K562 (cell line): ENCODE results near the gene SDK1. TPM values are rescaled to one million over a fixed set of nuclear protein-coding genes. Genes with fewer than 3 reads are reported as not detected.
"Not testable (repeated sequence)": the region's sequence is repeated elsewhere in the genome, so short reads cannot be mapped to it uniquely, and the experiment has no call there.

Experiments
- ATAC-seq: fragments of 200-7000 bp; cut with Tn5 transposase; 3 replicates; pipeline ENCODE4 v1.9.1; 2020; ENCODE audit warnings: moderate library complexity
- BruUV-seq: library from RNA; stranded (reverse); fragments of 400-500 nt; replicated peaks from 2 replicates; lab custom pipeline; 2021; lab: Mats Ljungman, UMichigan
- CTCF ChIA-PET: fragments of 300-600 bp; formaldehyde crosslinking; extraction: SDS; loops from one replicate; lab custom pipeline; 2021; ENCODE audit warnings: low intra/inter-chr PET ratio; lab: Yijun Ruan, JAX
- POLR2A ChIA-PET: fragments of 300-600, 350-650 bp; sonication (Branson Sonifier 250); formaldehyde crosslinking; extraction: SDS; loops from one replicate; lab custom pipeline; 2021; ENCODE audit warnings: antibody characterized with exemption, inconsistent platforms; lab: Yijun Ruan, JAX
- DNase-seq, 4 experiments: peaks; one replicate each; pipeline versions ENCODE4 v3.0.0 to v3.0.0-alpha.2; 2011 to 2018; ENCODE audit warnings: low spot score in 3 of 4, mixed read lengths in 3 of 4; ENCODE audit errors: extremely low read depth in 1 of 4
- FAIRE-seq: peaks from 2 replicates; lab custom pipeline; 2011; peaks lifted over from hg19 to GRCh38; lab: Jason Lieb, UNC
- H2AFZ ChIP-seq: 2 replicates; pipeline ENCODE4 v1.6.0; 2011; ENCODE audit warnings: low read depth, low read length, control low read depth, inconsistent platforms
- H3K27ac ChIP-seq: fragments of 200-600 bp; 3 replicates; pipeline ENCODE4 v1.8.0; 2011; ENCODE audit warnings: low read depth, mild to moderate bottlenecking, control low read depth, inconsistent platforms, low read length, moderate library complexity, mixed read lengths; ENCODE audit errors: extremely low read depth
- H3K27me3 ChIP-seq, 2 experiments: fragments of 300-600 bp in 1 of 2; 2 replicates in 1 of 2; 3 replicates in 1 of 2; pipeline versions ENCODE4 v1.6.0 to v1.8.0; 2011; ENCODE audit warnings: inconsistent platforms in 2 of 2, low read length in 2 of 2, mild to moderate bottlenecking in 1 of 2, mixed read lengths in 1 of 2, moderate library complexity in 1 of 2; ENCODE audit not compliant: control insufficient read depth in 2 of 2, insufficient read depth in 2 of 2
- H3K36me3 ChIP-seq: fragments of 300-600 bp; 3 replicates; pipeline ENCODE4 v1.8.0; 2011; ENCODE audit warnings: mild to moderate bottlenecking, low read length, inconsistent platforms; ENCODE audit not compliant: control insufficient read depth, insufficient read depth
- H3K4me1 ChIP-seq, 2 experiments: fragments of 200-600 bp in 1 of 2; replicated peaks in 1 of 2; 2 replicates in 1 of 2; 3 replicates in 1 of 2; pipeline versions ENCODE4 v1.5.1 to v1.8.0; 2011; ENCODE audit warnings: inconsistent platforms in 2 of 2, low read length in 2 of 2, mild to moderate bottlenecking in 1 of 2, mixed read lengths in 1 of 2, moderate library complexity in 1 of 2; ENCODE audit not compliant: control insufficient read depth in 2 of 2, insufficient read depth in 2 of 2
- H3K4me2 ChIP-seq: 2 replicates; pipeline ENCODE4 v1.6.1; 2011; ENCODE audit warnings: low read length, control low read depth, inconsistent platforms, mixed read lengths; ENCODE audit not compliant: insufficient read depth
- H3K4me3 ChIP-seq: fragments of 200-600 bp; sonication (generic), shearing (Covaris generic); 2 replicates; pipeline ENCODE4 v1.5.1; 2016; ENCODE audit warnings: control low read depth, inconsistent platforms
- H3K79me2 ChIP-seq: fragments of 200-600 bp; 3 replicates; pipeline ENCODE4 v1.8.0; 2011; ENCODE audit warnings: low read length, inconsistent platforms; ENCODE audit not compliant: control insufficient read depth, insufficient read depth
- H3K9ac ChIP-seq, 2 experiments: 2 replicates each; pipeline versions ENCODE4 v1.6.0 to v1.6.1; 2011; ENCODE audit warnings: low read depth in 2 of 2, low read length in 2 of 2, control low read depth in 1 of 2, inconsistent platforms in 1 of 2, mild to moderate bottlenecking in 1 of 2, mixed read lengths in 1 of 2; ENCODE audit not compliant: insufficient read depth in 1 of 2
- H3K9me1 ChIP-seq: one replicate; pipeline ENCODE4 v1.6.0; 2011; ENCODE audit warnings: inconsistent platforms, mild to moderate bottlenecking, low read length, moderate library complexity; ENCODE audit not compliant: control insufficient read depth, insufficient read depth
- H3K9me3 ChIP-seq: replicated peaks from 2 replicates; pipeline ENCODE4 v1.5.1; 2011; ENCODE audit warnings: low read depth, low read length, inconsistent platforms; ENCODE audit not compliant: control insufficient read depth, insufficient read depth
- H4K20me1 ChIP-seq: replicated peaks from 2 replicates; pipeline ENCODE4 v1.6.1; 2011; ENCODE audit warnings: low read length, inconsistent platforms, mixed read lengths; ENCODE audit not compliant: control insufficient read depth, insufficient read depth
- BCLAF1 ChIP-seq, 2 experiments: fragments of 450-650 bp in 1 of 2; IDR thresholded peaks; 2 replicates each; pipeline ENCODE4 v1.6.1; 2011 to 2017; ENCODE audit warnings: low read depth in 2 of 2, antibody characterized with exemption in 1 of 2, borderline replicate concordance in 1 of 2, low read length in 1 of 2, mild to moderate bottlenecking in 1 of 2, mixed read lengths in 1 of 2; ENCODE audit not compliant: control insufficient read depth in 1 of 2
- MAZ ChIP-seq, 2 experiments: fragments of 450-650 bp in 1 of 2; sonication (generic) in 1 of 2; formaldehyde crosslinking; IDR thresholded peaks in 1 of 2; conservative IDR thresholded peaks in 1 of 2; 2 replicates each; pipeline versions ENCODE4 v1.4.0 to v1.5.0; 2020; ENCODE audit warnings: mild to moderate bottlenecking in 1 of 2, missing genetic modification reagents in 1 of 2
- MTF1 ChIP-seq: fragments of 250-450 bp; sonication (Bioruptor Pico); IDR thresholded peaks from 2 replicates; pipeline ENCODE4 v1.9.0; 2021; ENCODE audit warnings: moderate library complexity, mild to moderate bottlenecking, inconsistent platforms, borderline replicate concordance
- ZKSCAN3 ChIP-seq: fragments of 250-450 bp; sonication (Bioruptor Pico); IDR thresholded peaks from 2 replicates; pipeline ENCODE4 v1.4.0; 2020
- whole genome bisulfite sequencing: fragments of 100-300 bp; shearing (Covaris generic); methylation state at CpG from one replicate; pipeline ENCODE4 v1.1.6; 2016; ENCODE audit warnings: low coverage, mixed read lengths; ENCODE audit not compliant: insufficient coverage; ENCODE audit errors: missing lambda C conversion rate; 5-methylcytosine and 5-hydroxymethylcytosine counted together
- in situ Hi-C: fragments of 300-500 bp; cut with MboI; formaldehyde crosslinking; loops from 4 replicates; pipeline ENCODE4 v1.15.0; 2018; ENCODE audit warnings: inconsistent platforms, mixed read lengths
- intact Hi-C: fragments of 100-400 bp; cut with micrococcal nuclease; formaldehyde crosslinking; loops from 2 replicates; pipeline ENCODE4 v1.14.2; 2022
- polyA plus RNA-seq, 8 experiments: library from polyadenylated mRNA; depleted of rRNA in 4 of 8; stranded (reverse) in 5 of 8; unstranded in 3 of 8; fragments of >200 nt; fragmentation: Nextera tagmentation in 2 of 8; fragmentation: Illumina TruSeq in 1 of 8; extraction: Ambion mirVana in 2 of 8; extraction: Trizol in 1 of 8; gene quantifications; 2 replicates each; pipeline versions ENCODE4 v1.2.1 to v1.2.3, GENCODE V29; 2011 to 2014; ENCODE audit warnings: inconsistent platforms in 1 of 8, missing spikeins in 1 of 8
- total RNA-seq, 7 experiments: library from RNA; depleted of rRNA in 6 of 7; stranded (reverse); fragments of >200 nt in 6 of 7; fragmentation: Illumina TruSeq in 2 of 7; extraction: Trizol in 2 of 7; gene quantifications; 2 replicates each; pipeline versions ENCODE4 v1.2.1 to v1.2.3, GENCODE V29; 2011 to 2021; ENCODE audit warnings: low replicate concordance in 1 of 7

The SDK1 gene
- total and polyA plus RNA-seq, 9 of the 15 experiments (the other 6 are each of a cell fraction or from before 2014, with no cell fraction given): 0.16 TPM; not detected in 8

- no peaks in the 10 kb centered on the region for H3K79me2 ChIP-seq
- H3K9me1 ChIP-seq: no peaks in the 10 kb centered on the region
- no TSS peak for BruUV-seq
- H3K4me1 ChIP-seq: no peaks in the 10 kb centered on the region
- no peaks in the 10 kb centered on the region for H3K27me3 ChIP-seq
- no peak overlapping the region for H3K9ac ChIP-seq
- 0% methylated on average over 1 of the region's 1 CpG for WGBS
- no peak overlapping the region for H3K4me3 ChIP-seq
- H4K20me1 ChIP-seq: no peaks in the 10 kb centered on the region
- no peaks in the 10 kb centered on the region for H3K36me3 ChIP-seq
- ATAC-seq: no peak
- in situ Hi-C loops: no loop called here
- intact Hi-C loops: no loop called here
- POLR2A ChIA-PET: no interaction called here
- FAIRE-seq: no peak
- CTCF ChIA-PET: no interaction called here
- DNase-seq: no peak
- TF ChIP-seq MAZ (CRISPR knock-in tag; conservative IDR thresholded peaks at IDR 0.05 in 1 of 2, IDR thresholded peaks at IDR 0.05 in 1 of 2): no peak
- TF ChIP-seq MTF1: no peak
- TF ChIP-seq ZKSCAN3 (CRISPR knock-in tag): no peak
- no peak for TF ChIP-seq BCLAF1 (IDR thresholded peaks at IDR 0.05; ENCODE audit: borderline replicate concordance in 1 of 2, control insufficient read depth in 1 of 2, low read depth in 2 of 2, low read length in 1 of 2)
- no peak overlapping the region for H3K27ac ChIP-seq
- H2AFZ ChIP-seq: no peak overlapping the region
- H3K4me2 ChIP-seq: no peak overlapping the region
- no peaks in the 10 kb centered on the region for H3K9me3 ChIP-seq
These were observed 404.2 kb downstream of the SDK1 start for GRCh38 chr7:3705258-3705657.

- FAIRE-seq, H2AFZ ChIP-seq, BruUV-seq, H3K79me2 ChIP-seq, H3K27me3 ChIP-seq, POLR2A ChIA-PET, H3K4me1 ChIP-seq, DNase-seq, H4K20me1 ChIP-seq, H3K27ac ChIP-seq, H3K9ac ChIP-seq, ATAC-seq, intact Hi-C loops, H3K4me2 ChIP-seq, CTCF ChIA-PET, H3K4me3 ChIP-seq, H3K9me1 ChIP-seq, H3K9me3 ChIP-seq, H3K36me3 ChIP-seq, in situ Hi-C loops: not testable (repeated sequence)
- WGBS: 0% methylated on average over 2 of the region's 2 CpGs
These were observed 405.0 kb downstream of the SDK1 start for GRCh38 chr7:3706091-3706490.
